NT2/D1 (cell line): ENCODE measurements around the gene CCDC188.

Source experiments
- SUZ12 ChIP-seq: IDR thresholded peaks from 2 replicates; pipeline ENCODE4 v1.6.1; 2011; ENCODE audit not compliant: insufficient read length, insufficient read depth; ENCODE audit errors: extremely low read depth
- ZNF274 ChIP-seq: IDR thresholded peaks from 2 replicates; pipeline ENCODE4 v1.6.1; 2011; ENCODE audit warnings: mild to moderate bottlenecking, low read depth, low read length

DNA sequence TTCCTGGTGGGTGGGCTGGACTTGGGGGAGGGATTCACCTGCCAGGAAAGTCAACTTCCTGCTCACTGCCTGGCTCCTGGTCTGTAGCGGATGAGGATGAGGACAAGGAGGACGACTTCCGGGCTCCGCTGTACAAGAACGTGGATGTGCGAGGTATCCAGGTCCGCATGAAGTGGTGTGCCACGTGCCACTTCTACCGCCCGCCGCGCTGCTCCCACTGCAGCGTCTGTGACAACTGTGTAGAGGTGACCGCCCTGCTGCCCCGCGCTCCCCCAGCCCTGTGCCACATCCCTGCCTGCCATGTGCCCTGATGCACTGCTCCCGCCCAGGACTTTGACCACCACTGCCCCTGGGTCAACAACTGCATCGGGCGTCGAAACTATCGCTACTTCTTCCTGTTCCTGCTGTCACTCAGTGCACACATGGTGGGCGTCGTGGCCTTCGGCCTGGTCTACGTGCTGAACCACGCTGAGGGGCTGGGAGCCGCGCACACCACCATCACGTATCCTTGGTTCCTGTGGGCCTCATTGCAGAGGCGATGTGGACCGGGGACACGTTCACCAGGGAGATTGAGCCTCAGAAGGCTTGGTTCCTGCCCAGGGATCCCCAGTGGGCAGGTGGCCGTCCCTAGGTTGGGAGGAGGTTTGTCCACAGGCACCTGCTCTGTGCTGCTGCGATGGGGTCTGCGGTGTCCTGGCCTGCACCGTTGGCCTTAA is 11.3 kb downstream of the CCDC188 start:
- TF ChIP-seq ZNF274 (no peak), SUZ12 (no peak)
